GM19238 (cell line): ENCODE data around the gene AP2S1.
"Not testable (repeated sequence)": the region's sequence is repeated elsewhere in the genome, so short reads cannot be mapped to it uniquely, and the experiment has no call there.

Source experiments
- DNase-seq: peaks from one replicate; pipeline ENCODE4 v3.0.0; 2011; ENCODE audit warnings: low spot score; ENCODE audit not compliant: insufficient read length

The AP2S1 gene

DNA sequence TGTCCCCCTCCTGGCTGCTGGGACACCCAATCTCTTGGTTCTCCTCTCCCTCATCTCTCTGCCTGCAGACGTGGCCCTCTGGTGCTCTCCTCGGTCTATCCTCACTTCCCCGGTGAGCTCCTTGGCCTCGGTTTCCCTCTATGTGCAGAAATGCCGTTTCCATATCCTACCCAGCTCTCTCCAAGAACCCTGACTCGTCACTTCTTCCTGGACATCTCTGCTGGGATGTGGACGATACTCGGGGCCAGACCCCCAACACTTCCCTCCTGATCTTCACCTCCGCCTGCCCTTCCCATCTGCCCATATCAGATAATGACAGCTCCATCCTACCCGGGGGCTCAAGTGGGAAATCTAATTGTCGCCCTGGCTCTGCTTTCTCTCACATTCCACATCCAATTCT lies 7.9 kb downstream of the AP2S1 start:
- no peak for DNase-seq

DNA sequence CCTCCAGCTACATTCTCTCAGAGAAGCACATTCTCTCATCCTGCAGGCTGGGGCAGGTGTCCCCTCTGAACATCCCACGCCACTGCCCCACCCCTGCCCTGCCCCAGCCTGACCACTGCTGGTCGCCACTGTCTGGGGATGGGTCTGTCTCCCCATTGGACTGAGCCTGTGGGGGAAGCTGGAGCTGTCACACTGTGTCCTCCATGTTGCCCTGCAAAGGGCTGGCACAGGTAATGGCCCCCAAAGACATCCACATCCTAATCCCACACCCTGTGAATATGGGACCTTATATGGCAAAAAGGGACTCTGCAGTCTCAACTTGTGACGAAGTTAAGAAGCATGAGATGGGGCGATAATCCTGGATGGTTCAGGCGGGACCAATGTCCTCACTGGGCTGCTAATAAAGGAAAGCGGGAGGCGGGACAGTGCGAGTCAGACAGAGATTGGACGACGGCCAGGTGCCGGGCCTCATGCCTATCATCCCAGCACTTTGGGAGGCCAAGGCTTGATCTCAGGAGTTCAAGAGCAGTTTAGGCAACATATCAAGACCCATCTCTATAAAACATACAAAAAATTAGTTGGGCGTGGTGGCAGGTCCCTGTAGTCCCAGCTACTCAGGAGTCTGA lies 9.1 kb downstream of the AP2S1 start:
- DNase-seq, result no peak

DNA sequence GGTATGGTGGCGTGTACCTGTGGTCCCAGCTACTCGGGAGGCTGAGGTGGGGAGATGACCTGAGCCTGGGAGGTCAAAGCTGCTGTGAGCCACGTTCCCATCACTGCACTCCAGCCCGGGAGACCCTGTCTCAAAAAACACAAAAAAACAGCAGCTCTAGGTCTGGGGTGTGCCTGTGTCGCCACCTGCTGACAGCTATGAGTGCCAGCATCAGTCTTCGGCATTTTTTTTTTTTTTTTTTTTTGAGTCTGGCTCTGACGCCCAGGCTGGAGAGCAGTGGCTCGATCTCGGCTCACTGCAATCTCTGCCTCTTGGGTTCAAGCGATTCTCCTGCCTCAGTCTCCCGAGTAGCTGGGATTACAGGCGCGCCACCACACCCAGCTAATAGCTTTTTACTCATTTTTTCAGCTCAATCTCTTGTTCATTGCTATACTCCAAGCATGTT lies 10.1 kb downstream of the AP2S1 start:
- peak; percentile 53 for DNase-seq

DNA sequence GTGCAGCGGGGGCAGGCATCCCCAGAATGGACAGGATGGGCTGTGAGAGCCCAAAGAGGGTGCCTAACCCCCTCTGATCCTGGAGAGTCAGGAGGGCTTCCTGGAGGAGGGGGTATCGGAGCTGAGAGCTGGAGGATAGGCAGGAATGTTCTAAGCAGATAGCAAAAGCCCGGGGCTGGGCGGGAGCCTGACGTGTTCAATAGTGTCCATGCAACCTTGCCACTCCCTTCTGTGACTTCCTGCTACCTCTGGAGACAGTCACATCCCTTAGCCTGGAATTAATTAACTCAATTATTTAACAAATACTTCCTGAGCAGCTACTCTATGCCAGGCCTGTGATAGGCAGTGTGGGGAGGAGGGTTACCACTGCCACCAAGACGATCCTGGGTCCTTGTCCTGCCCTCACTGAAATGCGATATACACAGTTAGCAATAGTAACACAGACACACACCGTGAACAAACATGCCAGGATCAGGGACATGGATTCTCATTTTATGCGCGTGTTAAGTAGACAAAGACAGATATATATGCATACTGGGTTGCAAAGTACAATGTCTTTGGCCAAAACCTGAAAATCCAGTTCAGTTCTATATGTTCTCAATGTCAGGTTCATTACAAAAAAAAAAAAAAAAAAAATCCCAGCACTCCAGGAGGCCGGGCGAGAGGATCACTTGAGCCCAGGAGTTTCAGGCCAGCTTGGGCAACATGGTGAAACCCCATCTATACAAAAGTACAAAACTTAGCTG lies 10.7 kb downstream of the AP2S1 start:
- DNase-seq, result no peak

DNA sequence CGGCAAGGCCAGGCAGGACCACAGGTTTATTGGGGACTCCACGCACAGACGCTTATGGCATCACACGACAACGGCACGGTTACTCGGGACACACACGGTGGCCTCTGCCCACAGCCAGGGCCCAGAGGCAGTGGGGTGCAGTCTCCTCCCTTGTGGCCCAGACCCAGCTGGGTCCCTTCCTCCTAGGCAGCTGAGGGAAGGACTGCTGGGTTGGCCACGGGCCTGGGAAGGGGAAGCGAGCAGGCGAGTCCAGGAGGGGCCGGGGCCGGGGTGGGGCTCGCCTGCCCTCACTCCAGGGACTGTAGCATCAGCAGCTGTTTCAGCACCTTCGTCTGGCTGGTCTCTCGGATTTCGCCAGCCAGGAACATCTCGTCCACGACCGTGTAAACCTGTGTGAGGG lies 12.5 kb downstream of the AP2S1 start:
- no peak for DNase-seq

DNA sequence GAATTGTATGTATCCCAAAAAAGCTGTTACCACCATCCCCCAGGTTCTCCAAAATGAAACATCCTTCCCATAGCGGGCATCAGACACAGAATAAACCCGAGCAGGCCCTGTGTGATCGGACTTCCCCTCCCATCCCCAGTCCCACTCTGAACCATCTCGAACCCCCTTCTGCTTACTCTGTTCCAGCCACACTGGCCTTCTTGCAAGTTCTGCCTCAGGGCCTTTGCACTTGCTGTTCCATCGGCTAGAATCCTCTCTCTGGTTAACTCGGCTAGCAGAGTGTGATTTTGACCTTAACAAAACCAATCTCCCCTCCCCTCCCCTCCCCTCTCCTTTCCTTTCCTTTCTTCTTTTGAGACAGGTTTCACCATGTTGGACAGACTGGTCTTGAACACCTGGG lies 15.7 kb downstream of the AP2S1 start:
- no peak for DNase-seq

DNA sequence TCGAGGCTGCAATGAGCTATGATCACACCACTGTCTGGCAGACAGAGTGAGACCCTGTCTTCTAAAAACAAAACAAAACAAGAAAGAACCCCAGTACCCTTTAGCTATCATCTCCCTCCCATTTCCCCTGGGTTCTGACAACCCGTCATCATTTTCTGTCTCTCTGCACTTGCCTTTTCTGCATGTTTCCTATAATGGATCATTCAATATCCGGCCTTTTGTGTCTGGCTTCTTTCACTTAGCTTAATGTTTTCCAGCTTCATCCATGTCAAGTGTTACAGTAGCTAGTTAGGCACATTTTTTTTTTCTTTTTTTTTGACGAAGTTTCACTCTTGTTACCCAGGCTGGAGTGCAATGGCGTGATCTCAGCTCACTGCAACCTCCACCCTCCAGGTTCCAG lies 16.5 kb downstream of the AP2S1 start:
- DNase-seq, result no peak

DNA sequence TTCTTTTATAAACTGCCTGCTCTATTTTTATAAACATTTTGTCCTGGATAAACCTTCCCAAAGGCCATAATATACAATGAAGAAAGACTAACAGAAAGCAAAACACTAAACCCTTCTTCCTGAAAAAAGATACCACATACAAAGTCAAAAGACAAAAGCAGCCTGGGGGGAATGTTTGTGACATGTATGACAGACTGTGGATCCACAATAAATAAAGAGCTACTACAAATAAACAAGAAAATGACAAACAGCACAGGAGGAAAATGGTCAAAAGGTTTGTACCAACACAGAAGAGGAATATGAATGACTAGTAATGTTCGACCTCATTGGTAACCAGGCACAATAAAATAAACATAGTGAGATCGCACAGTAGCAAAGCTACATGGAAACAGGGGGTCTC lies 19.8 kb downstream of the AP2S1 start:
- DNase-seq, result no peak

DNA sequence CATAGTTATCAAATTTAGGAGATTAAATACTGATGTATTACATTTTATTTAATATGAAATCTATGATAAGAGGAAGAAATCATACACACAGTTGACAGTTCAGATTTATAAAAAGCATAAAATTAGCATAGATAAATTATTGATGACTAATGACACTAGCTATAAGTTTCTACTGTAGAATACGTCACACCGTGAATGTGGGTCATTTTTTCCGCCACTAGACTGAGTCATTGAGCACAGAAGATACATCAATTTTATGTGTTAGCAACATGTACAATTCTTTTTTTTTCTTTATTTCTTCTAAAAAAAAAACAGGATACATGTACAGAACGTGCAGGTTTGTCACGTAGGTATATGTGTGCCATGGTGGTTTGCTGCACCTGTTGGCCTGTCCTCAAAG lies 22.2 kb downstream of the AP2S1 start:
- no peak for DNase-seq

DNA sequence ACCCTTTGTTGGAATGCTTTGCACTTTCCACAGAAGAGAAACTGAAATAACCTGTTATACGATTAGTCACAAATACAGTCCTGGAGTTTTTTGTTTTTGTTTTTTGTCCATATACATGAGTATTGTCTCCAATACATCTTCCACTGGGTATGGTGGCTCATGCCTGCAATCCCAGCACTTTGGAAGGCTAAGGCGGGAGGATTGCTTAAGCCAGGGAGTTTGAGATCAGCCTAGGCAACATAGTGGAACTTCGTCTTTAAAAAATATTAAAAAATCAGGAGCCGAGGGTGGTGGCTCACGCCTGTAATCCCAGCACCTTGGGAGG lies 25.0 kb downstream of the AP2S1 start:
- DNase-seq, result no peak

DNA sequence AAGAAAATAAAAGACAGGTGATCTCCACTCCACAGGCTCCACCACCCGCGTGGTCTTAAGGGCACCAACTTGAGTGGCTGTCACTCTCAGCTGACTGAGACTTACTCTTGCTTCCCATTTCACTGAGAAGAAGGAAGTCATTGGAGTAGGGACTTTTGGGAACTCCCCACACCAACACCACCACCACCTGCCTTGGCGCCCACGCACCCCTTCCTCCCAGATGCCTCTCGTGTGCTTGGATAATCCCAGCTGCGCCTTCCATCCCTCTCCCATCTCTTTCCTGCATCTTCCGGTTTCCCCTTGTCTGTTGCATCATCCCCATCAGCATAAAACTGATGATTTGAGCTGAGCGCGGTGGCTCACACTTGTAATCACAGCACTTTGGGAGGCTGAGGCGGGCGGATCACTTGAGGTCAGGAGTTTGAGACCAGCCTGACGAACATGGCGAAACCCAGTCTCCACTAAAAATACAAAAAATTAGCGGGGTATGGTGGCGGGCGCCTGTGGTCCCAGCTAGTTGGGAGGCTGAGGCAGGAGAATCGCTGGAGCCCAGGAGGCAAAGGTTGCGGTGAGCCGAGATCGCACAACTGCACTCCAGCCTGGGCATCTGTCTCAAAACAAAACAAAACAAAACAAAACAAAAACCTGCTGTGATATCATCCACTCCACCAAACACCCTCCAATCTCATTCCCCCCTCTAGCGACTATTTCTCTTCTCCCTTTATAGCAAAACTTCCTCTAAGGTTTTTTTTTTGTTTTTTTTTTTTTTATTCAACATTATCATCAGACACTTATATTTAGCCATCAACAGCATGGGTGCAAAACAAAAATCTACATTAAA lies 25.5 kb downstream of the AP2S1 start:
- DNase-seq, result no peak

DNA sequence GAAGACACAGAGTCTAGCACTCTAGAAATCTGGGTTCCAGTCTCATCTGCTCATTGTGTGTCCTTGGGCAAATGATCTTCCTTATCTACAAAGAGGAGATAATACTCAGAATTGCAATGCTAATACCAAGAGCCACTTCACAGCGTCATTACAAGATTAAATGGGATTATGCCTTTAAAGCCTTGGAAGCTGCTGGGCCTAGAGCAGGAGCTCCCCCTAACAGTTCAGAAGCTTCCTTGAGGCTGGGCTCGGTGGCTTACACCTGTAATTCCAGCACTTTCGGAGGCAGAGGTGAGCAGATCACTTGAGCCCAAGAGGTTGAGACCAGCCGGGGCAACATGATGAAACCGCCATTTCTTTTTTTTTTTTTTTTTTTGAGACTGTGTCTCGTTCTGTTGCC lies 27.6 kb downstream of the AP2S1 start:
- DNase-seq, result no peak

DNA sequence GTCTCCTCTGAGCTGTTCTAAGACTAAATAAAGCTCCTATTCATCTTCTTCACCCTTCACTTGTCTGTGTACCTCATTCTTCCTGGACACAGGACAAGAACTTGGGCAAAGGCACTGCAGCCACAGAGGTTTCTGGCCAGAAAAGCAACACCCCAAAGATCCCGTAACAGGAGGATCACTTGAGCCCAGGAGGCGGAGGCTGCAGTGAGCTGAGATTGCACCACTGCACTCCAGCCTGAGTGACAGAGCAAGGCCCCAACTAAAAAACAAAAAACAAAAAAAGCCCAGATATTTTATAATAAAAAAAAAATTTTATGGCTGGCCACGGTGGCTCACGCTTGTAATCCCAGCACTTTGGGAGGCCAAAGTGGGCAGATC lies 28.2 kb downstream of the AP2S1 start:
- not testable (repeated sequence) for DNase-seq

DNA sequence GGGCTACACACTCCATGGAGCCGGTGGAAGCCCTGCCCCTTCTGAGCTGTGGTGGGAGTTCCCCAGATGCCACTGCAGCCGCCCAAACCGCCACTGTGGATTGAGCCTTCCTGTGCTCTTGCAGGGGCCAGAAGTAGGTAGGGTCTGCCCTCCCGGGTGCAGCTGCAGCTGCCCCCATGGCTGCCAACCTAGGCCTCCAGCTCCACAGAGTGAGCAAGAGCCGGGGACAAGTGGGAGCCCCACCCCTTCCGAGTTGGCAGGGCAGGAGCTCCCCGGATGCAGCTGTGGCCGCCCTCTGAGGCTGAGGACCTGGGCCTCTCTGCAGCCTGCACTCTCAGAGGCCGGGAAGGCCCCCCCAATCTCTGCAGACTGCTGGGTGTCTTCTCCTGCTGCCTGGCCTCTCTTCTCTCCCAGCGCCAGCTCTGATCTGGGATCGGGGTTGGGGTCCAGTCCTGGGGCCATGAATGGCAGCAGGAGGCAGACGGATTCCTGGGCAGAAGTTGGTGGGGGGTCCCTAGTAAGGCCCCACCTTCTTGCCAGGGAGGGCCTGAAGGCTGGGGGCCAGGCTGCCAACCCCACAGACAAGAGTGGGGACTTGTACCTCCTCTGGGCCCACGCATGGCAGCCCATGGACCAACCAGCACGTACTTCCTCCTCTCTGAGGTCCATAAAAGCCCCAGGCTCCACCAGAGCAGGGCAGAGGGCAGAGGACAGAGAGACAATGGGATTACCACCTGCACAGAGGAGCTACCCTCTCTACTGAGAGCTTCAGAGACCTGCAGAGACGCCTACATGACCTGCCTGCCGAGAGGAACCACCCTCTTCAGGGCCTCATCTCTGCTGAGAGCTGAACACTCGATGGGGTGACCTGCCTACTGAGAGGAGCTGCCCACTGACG lies 28.9 kb downstream of the AP2S1 start:
- peak; percentile 44 for DNase-seq

DNA sequence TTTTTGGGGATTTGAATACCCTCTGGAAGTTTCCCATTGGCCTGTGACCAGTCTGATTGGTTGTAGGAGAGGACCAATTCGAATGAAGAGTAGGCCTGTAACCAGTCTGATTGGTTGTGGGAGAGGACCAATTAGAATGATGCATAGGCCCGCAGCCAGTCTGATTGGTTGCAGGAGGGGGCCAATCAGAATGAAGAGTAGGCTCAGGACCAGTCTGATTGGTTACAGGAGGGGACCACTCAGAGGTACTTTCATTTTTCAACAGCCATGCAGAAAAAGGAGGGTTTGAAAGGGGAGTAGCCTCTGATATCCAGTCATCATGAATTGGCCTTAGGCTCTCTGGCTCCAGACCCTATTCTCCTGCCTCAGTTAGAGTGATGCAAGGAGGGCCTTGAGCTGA lies 31.8 kb downstream of the AP2S1 start:
- DNase-seq, result no peak

DNA sequence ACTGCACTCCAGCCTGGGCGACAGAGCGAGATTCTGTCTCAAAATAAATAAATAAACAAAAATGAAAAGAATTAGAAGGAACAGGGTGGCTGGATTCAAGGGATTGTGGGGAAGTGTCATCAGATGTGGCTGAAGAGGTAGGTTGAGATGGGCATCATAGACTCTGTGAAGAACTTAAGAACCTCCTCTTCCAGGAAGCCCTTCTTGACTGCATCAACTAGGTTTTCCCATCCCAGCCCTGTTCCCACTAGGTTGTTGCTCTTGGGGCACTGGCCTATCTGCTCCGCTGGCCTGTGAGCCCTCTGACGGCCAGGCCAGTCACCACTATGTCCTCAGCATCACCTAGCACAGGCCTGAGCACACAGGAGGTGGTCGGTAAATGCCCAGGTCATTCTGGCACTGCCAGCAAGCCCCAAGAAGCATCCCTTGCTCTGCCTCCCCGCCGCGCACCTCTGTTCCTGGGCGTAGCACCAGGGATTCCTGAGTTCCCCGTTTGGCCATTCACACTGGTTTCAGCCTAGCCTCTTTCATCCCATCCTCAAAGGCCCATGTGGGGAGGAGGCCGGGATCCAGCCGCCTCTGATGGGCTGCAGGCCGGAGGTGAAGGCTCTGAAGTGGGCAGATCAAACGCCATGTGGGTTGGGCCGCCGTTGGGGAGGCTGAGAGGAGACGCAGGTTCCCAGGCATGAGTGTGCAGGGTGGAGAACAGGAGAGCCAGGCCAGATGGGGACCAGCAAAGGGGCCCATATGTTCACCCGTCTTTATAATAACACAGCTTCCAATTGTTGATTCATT lies 34.6 kb downstream of the AP2S1 start:
- no peak for DNase-seq

DNA sequence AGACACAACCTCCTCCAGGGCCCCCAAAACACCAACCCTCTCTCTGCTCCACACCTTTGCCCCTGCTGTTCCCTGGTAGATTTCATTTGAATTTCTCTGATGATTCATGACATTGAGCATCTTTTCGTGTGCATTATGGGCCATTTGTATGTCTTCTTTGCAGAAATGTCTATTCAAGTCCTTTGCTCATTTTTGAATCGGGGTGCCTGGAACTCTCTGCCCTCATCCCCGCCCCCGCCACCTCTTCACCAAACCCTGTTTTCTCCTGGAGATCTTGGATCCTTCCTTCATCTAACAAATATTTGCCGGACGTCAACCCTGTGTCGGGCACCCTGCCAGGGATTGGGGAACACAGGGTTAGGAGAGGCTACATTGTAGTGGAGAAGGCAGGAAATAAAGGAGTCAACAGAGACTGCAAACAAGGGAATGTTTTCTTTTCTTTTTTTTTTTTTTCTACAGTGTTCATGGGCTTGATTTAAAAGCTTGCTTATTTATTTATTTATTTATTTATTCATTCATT lies 36.7 kb downstream of the AP2S1 start:
- no peak for DNase-seq

DNA sequence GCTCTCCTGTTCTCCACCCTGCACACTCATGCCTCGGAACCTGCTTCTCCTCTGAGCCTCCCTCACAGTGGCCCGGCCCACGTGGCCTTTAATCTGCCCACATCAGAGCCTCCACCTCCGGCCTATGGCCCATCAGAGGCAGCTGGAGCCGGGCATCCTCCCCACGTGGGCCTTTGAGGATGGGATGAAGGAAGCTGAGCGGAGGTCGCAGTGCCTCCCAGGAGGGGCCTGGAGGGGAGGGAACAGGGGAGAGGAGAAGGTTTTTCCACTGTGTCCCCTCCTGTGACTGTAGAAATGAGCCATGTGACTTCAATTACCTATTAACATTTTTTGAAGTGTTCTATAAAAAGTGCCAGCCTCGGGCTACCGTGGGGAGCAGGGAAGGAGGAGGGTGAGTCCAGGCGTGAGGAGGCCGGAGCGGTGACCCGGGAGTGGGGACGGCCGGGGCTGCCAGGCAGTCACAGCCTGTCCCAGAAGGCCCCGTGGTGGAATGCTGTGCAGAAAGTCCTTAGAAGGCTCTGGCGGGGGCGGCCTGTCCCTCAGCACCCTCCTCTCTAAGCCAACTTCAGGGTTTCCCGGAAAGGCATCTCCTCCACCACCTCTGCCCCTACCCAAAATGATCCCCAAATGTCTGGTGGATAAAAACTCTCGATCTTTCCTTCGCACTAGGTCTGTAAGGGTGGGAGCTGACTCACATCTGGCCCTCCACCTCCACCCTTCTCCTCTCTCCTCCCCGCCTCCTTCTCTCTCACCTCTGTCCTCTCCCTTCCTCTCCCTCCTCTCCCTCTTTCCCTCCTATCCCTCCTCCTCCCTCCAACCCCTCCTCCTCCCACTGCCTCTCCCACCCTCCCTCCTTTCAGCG lies 37.4 kb downstream of the AP2S1 start:
- no peak for DNase-seq

DNA sequence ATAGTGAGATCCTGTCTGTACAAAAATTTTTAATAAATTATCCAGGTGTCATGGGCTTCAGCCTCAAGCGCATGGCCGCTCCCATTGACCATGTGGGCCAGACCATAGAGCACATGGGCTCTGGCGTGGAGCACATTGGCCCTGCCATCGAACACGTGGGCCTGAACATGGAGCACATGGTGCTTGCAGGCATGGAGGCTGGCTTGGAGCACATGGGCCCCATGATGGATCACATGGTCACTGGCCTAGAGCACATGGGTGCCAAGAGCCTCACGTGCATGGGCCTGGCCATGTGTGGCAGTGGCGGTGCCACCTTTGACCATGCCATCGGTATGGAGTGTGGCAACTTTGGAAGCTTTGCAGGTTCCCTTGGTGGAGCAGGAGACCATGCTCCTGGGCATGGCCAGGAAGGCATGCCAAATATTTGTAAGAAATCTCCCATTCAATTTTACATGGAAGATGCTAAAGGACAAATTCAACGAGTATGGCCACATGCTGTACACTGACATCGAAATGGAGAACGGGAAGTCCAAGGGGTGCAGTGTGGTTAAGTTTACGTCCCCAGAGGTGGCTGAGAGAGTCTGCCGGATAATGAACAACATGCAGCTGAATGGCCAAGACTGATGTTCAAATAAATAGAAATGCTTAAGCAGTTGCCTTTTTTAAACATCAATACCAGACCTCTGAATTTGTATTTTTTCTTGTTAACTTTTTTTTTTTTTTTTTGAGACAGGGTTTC lies 40.9 kb downstream of the AP2S1 start:
- no peak for DNase-seq
